ENCODE measurements around the gene DNAH14. TPM values are rescaled to one million over a fixed set of nuclear protein-coding genes. Genes with fewer than 3 reads are reported as not detected.

DNAH14 gene
- total RNA-seq, 1 experiment from 2014 or later: 47.0 TPM

DNA sequence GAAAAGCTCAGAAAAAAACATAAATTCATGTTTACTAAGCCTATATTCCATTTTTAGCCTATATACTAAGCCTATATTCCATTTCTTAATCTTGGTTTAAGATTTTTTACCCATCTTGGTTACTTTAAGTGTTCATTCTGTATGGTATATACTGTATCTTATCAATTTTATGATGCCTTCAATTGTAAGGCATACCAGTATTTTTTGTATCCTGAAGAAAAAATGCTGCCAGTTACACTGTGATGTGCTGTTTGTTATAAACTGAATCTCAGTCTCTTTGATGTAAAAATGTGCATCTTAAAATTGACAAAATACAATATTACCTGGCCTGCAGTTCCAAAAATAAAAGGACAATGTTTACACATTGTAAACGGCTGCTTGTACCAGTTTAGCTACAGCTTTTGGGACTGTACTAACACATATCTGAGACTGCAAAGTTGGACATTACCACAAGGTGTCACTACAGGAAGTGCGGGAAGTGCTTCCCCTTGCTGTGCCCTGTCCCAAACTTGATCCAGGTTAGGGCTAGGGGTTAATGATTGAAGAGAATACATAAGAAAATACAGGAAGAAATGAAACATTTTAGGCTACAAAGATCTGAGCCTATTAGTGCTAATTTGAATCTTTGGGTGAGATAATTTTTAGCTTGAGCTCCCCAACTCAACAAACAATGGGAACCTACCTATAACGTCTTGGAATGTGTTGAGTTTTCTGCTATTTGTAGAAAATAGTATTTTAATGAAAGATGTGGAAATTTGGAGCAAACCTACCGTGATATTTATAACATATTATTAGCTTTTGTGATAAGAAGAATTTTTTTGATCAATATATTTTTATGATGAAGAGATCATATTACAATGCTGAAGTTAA lies 389.5 kb downstream of the DNAH14 start:
- POLR2A ChIA-PET: no interaction called here
- Histone ChIP-seq H3K27ac (ENCODE audit: low read length) (no peak overlapping the region), H3K4me1 (ENCODE audit: control insufficient read depth, insufficient read depth, low read length) (no peaks in the 10 kb centered on the region), H3K4me3 (ENCODE audit: low read depth in 2 of 2, low read length in 2 of 2) (no peak overlapping the region), H3K36me3 (ENCODE audit: control insufficient read depth, insufficient read depth, low read length) (no peaks in the 10 kb centered on the region), H3K27me3 (ENCODE audit: control insufficient read depth, insufficient read depth, low read length) (peaks cover 4% of the 10 kb centered on the region; the same call in 1 of the 2 replicates), H3K9me3 (ENCODE audit: control insufficient read depth, insufficient read depth, low read depth, low read length) (no peaks in the 10 kb centered on the region)
- ATAC-seq: peak; percentile 94
- CTCF ChIA-PET: interaction anchor here (1.2 kb wide), 1 partner anchor 55 kb away, joined by 3 read pairs; no protein-coding TSS in a partner anchor
- TF ChIP-seq REST (IDR thresholded peaks at IDR 0.05; ENCODE audit: insufficient read depth in 1 of 2, low read depth in 2 of 2, low read length in 1 of 2): no peak
- no peak for TF ChIP-seq SIN3A (IDR thresholded peaks at IDR 0.05; ENCODE audit: borderline replicate concordance, insufficient read depth, low read depth, low read length)
- TF ChIP-seq TCF7L2 (IDR thresholded peaks at IDR 0.05; ENCODE audit: low read depth, low read length): no peak
- TF ChIP-seq, protein P1, sequence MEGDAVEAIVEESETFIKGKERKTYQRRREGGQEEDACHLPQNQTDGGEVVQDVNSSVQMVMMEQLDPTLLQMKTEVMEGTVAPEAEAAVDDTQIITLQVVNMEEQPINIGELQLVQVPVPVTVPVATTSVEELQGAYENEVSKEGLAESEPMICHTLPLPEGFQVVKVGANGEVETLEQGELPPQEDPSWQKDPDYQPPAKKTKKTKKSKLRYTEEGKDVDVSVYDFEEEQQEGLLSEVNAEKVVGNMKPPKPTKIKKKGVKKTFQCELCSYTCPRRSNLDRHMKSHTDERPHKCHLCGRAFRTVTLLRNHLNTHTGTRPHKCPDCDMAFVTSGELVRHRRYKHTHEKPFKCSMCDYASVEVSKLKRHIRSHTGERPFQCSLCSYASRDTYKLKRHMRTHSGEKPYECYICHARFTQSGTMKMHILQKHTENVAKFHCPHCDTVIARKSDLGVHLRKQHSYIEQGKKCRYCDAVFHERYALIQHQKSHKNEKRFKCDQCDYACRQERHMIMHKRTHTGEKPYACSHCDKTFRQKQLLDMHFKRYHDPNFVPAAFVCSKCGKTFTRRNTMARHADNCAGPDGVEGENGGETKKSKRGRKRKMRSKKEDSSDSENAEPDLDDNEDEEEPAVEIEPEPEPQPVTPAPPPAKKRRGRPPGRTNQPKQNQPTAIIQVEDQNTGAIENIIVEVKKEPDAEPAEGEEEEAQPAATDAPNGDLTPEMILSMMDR (IDR thresholded peaks at IDR 0.05): peak; percentile 87
- no peak for TF ChIP-seq POLR2AphosphoS5 (IDR thresholded peaks at IDR 0.05; ENCODE audit: low read depth, low read length)
- no TSS peak for BruUV-seq (replicated peaks)
- DNase-seq (ENCODE audit: low read depth, low spot score): peak; percentile 52
- in situ Hi-C loops (cut with HindIII; ENCODE audit: low pct_unique_long_range_greater_than_20kb, low sequenced_read_pairs) (no loop called here), intact Hi-C loops (cut with micrococcal nuclease; ENCODE audit: unreplicated experiment) (no loop called here)

DNA sequence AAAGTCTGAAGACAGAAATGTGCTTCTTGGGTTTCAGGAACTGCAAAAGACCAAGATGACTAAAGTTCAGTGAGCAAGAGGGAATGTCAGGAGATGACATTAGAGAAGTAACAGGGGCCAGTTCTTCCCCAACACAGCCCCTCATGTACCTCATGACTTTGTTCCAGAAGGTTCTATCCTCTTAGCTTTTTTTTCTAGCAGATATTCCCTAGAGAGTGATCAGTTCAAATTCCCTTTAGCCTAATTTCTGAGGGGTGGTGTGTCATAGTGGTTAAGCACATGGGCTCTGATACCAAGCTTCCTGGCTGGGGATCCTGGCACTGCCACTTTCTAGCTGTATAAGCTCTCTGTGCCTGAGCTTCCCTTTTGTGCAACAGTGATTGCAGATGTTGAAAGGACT lies 390.4 kb downstream of the DNAH14 start:
- H3K4me1 ChIP-seq (ENCODE audit: control insufficient read depth, insufficient read depth, low read length): no peaks in the 10 kb centered on the region
- in situ Hi-C loops (cut with HindIII; ENCODE audit: low pct_unique_long_range_greater_than_20kb, low sequenced_read_pairs): no loop called here
- no peaks in the 10 kb centered on the region for H3K36me3 ChIP-seq (ENCODE audit: control insufficient read depth, insufficient read depth, low read length)
- H3K27ac ChIP-seq (ENCODE audit: low read length): no peak overlapping the region
- no TSS peak for BruUV-seq (replicated peaks)
- TF ChIP-seq TCF7L2 (IDR thresholded peaks at IDR 0.05; ENCODE audit: low read depth, low read length) (no peak), POLR2AphosphoS5 (IDR thresholded peaks at IDR 0.05; ENCODE audit: low read depth, low read length) (no peak), SIN3A (IDR thresholded peaks at IDR 0.05; ENCODE audit: borderline replicate concordance, insufficient read depth, low read depth, low read length) (no peak), REST (IDR thresholded peaks at IDR 0.05; ENCODE audit: insufficient read depth in 1 of 2, low read depth in 2 of 2, low read length in 1 of 2) (no peak)
- TF ChIP-seq, protein P1 (IDR thresholded peaks at IDR 0.05): no peak
- no peak overlapping the region for H3K4me3 ChIP-seq (ENCODE audit: low read depth in 2 of 2, low read length in 2 of 2)
- no peak for DNase-seq (ENCODE audit: low read depth, low spot score)
- POLR2A ChIA-PET: no interaction called here
- intact Hi-C loops (cut with micrococcal nuclease; ENCODE audit: unreplicated experiment): no loop called here
- H3K9me3 ChIP-seq (ENCODE audit: control insufficient read depth, insufficient read depth, low read depth, low read length): no peaks in the 10 kb centered on the region
- no peak for ATAC-seq
- CTCF ChIA-PET: interaction anchor here (0.5 kb wide), 1 partner anchor 723 kb away, joined by 7 read pairs; no protein-coding TSS in a partner anchor
- H3K27me3 ChIP-seq (ENCODE audit: control insufficient read depth, insufficient read depth, low read length): peaks cover 4% of the 10 kb centered on the region; the same call in 1 of the 2 replicates

All from Panc1 (cell line).